ENCODE results near the gene DNAH17.

DNAH17 gene

GRCh38 chr17:78601577-78602190 is 24.5 kb upstream of the DNAH17 start:
- DNase-seq, result no peak

GRCh38 chr17:78600181-78600721 is 23.1 kb upstream of the DNAH17 start:
- no peak for DNase-seq

- DNase-seq, result no peak
These were observed 22.2 kb upstream of the DNAH17 start for GRCh38 chr17:78599419-78599818.

- DNase-seq, result no peak
These were observed 20.8 kb upstream of the DNAH17 start for GRCh38 chr17:78598013-78598471.

- DNase-seq, result no peak
These were observed 19.9 kb upstream of the DNAH17 start for GRCh38 chr17:78596871-78597764.

GRCh38 chr17:78595135-78595810 is 18.1 kb upstream of the DNAH17 start:
- DNase-seq, result no peak

- no peak for DNase-seq
These were observed 15.8 kb upstream of the DNAH17 start for GRCh38 chr17:78592991-78593329.

GRCh38 chr17:78591263-78591671 is 14.1 kb upstream of the DNAH17 start:
- no peak for DNase-seq

GRCh38 chr17:78589885-78590284 is 12.7 kb upstream of the DNAH17 start:
- no peak for DNase-seq

GRCh38 chr17:78589031-78589675 is 12.0 kb upstream of the DNAH17 start:
- no peak for DNase-seq

GRCh38 chr17:78588258-78589030 is 11.2 kb upstream of the DNAH17 start:
- DNase-seq, result peak; percentile 73

GRCh38 chr17:78585006-78585630 is 7.9 kb upstream of the DNAH17 start:
- DNase-seq, result no peak

GRCh38 chr17:78583091-78583490 is 5.9 kb upstream of the DNAH17 start:
- no peak for DNase-seq

- DNase-seq, result no peak
These were observed 4.1 kb upstream of the DNAH17 start for GRCh38 chr17:78581304-78581703.

- DNase-seq, result no peak
These were observed 3.1 kb upstream of the DNAH17 start for GRCh38 chr17:78580277-78580804.

- DNase-seq, result no peak
These were observed 645 bp downstream of the DNAH17 start for GRCh38 chr17:78576389-78577112.

GRCh38 chr17:78575899-78576298 is 1.3 kb downstream of the DNAH17 start:
- DNase-seq, result no peak

GRCh38 chr17:78575340-78575739 is 1.9 kb downstream of the DNAH17 start:
- DNase-seq, result no peak

- peak; percentile 5 for DNase-seq
These were observed 3.2 kb downstream of the DNAH17 start for GRCh38 chr17:78573955-78574354.

Data from NCI-H345 (cell line).